ENCODE data around the gene PHC2.

Gene PHC2

GRCh38 chr1:33370827-33371226 is 60.1 kb downstream of the PHC2 start:
- H3K9me3 ChIP-seq (replicated peaks; ENCODE audit: insufficient read depth, low read length), result no peaks in the 10 kb centered on the region
- H3K4me2 ChIP-seq (ENCODE audit: low read depth, low read length), result no peak overlapping the region
- H3K4me3 ChIP-seq (ENCODE audit: low read length), result no peak overlapping the region
- no peaks in the 10 kb centered on the region for H3K9me2 ChIP-seq (replicated peaks; ENCODE audit: insufficient read depth, low read length)
- no peak overlapping the region for H3K9ac ChIP-seq (ENCODE audit: low read length)
- H3K79me2 ChIP-seq (ENCODE audit: low read length), result no peaks in the 10 kb centered on the region
- TF ChIP-seq EZH2phosphoT487 (IDR thresholded peaks at IDR 0.05; ENCODE audit: low read length) (no peak), EZH2 (optimal IDR thresholded peaks at IDR 0.05; ENCODE audit: low read depth, low read length) (no peak), CTCF (IDR thresholded peaks at IDR 0.05; ENCODE audit: low read length) (no peak)
- H3F3A ChIP-seq (ENCODE audit: insufficient read depth, low read length), result no peaks in the 10 kb centered on the region
- no peaks in the 10 kb centered on the region for H4K20me1 ChIP-seq (ENCODE audit: insufficient read depth, low read length)
- no peaks in the 10 kb centered on the region for H3K4me1 ChIP-seq (ENCODE audit: low read length)
- H2AFZ ChIP-seq (ENCODE audit: low read length), result no peak overlapping the region
- H3K27ac ChIP-seq (ENCODE audit: low read length), result no peak overlapping the region
- no peaks in the 10 kb centered on the region for H3K36me3 ChIP-seq (replicated peaks; ENCODE audit: insufficient read depth, low read length)
- no peak for DNase-seq
- H3K27me3 ChIP-seq (replicated peaks; ENCODE audit: insufficient read depth, low read length), result no peaks in the 10 kb centered on the region

- Histone ChIP-seq H3K9me2 (replicated peaks; ENCODE audit: insufficient read depth, low read length) (no peaks in the 10 kb centered on the region), H3K27ac (ENCODE audit: low read length) (no peak overlapping the region), H3F3A (ENCODE audit: insufficient read depth, low read length) (no peaks in the 10 kb centered on the region), H3K4me2 (ENCODE audit: low read depth, low read length) (no peak overlapping the region), H3K9me3 (replicated peaks; ENCODE audit: insufficient read depth, low read length) (no peaks in the 10 kb centered on the region), H3K36me3 (replicated peaks; ENCODE audit: insufficient read depth, low read length) (no peaks in the 10 kb centered on the region), H3K4me3 (ENCODE audit: low read length) (no peak overlapping the region), H3K4me1 (ENCODE audit: low read length) (no peaks in the 10 kb centered on the region), H3K27me3 (replicated peaks; ENCODE audit: insufficient read depth, low read length) (no peaks in the 10 kb centered on the region), H4K20me1 (ENCODE audit: insufficient read depth, low read length) (no peaks in the 10 kb centered on the region), H3K9ac (ENCODE audit: low read length) (no peak overlapping the region), H3K79me2 (ENCODE audit: low read length) (no peaks in the 10 kb centered on the region), H2AFZ (ENCODE audit: low read length) (no peak overlapping the region)
- TF ChIP-seq EZH2 (optimal IDR thresholded peaks at IDR 0.05; ENCODE audit: low read depth, low read length) (no peak), CTCF (IDR thresholded peaks at IDR 0.05; ENCODE audit: low read length) (no peak), EZH2phosphoT487 (IDR thresholded peaks at IDR 0.05; ENCODE audit: low read length) (no peak)
- DNase-seq, result no peak
These were observed 60.6 kb downstream of the PHC2 start for GRCh38 chr1:33370301-33370700.

GRCh38 chr1:33369764-33370163 is 61.1 kb downstream of the PHC2 start:
- Histone ChIP-seq H3K27me3 (replicated peaks; ENCODE audit: insufficient read depth, low read length) (no peaks in the 10 kb centered on the region), H3K9ac (ENCODE audit: low read length) (no peak overlapping the region), H3K9me3 (replicated peaks; ENCODE audit: insufficient read depth, low read length) (no peaks in the 10 kb centered on the region), H3K4me3 (ENCODE audit: low read length) (no peak overlapping the region), H2AFZ (ENCODE audit: low read length) (no peak overlapping the region), H3K4me2 (ENCODE audit: low read depth, low read length) (no peak overlapping the region), H3K4me1 (ENCODE audit: low read length) (no peaks in the 10 kb centered on the region), H4K20me1 (ENCODE audit: insufficient read depth, low read length) (no peaks in the 10 kb centered on the region), H3K79me2 (ENCODE audit: low read length) (no peaks in the 10 kb centered on the region), H3K27ac (ENCODE audit: low read length) (no peak overlapping the region), H3K9me2 (replicated peaks; ENCODE audit: insufficient read depth, low read length) (no peaks in the 10 kb centered on the region), H3K36me3 (replicated peaks; ENCODE audit: insufficient read depth, low read length) (no peaks in the 10 kb centered on the region), H3F3A (ENCODE audit: insufficient read depth, low read length) (no peaks in the 10 kb centered on the region)
- no peak for DNase-seq
- no peak for TF ChIP-seq EZH2phosphoT487 (IDR thresholded peaks at IDR 0.05; ENCODE audit: low read length)
- TF ChIP-seq CTCF (IDR thresholded peaks at IDR 0.05; ENCODE audit: low read length), result no peak
- TF ChIP-seq EZH2 (optimal IDR thresholded peaks at IDR 0.05; ENCODE audit: low read depth, low read length), result no peak
